Tongue (tissue), 2 donors: ENCODE results near the gene KCNMA1. TPM values are rescaled to one million over a fixed set of nuclear protein-coding genes. Genes with fewer than 3 reads are reported as not detected.
"Not testable (repeated sequence)": the region's sequence is repeated elsewhere in the genome, so short reads cannot be mapped to it uniquely, and the experiment has no call there.

Experiments used
- DNase-seq: peaks from one replicate; pipeline ENCODE4 v3.0.0-alpha.2; 2015
- total RNA-seq: library from RNA; depleted of rRNA; stranded (reverse); fragments of >200 nt; gene quantifications from one replicate; pipeline ENCODE4 v1.2.3, GENCODE V29; 2014

Gene KCNMA1
- total RNA-seq = 34.3 TPM

DNA sequence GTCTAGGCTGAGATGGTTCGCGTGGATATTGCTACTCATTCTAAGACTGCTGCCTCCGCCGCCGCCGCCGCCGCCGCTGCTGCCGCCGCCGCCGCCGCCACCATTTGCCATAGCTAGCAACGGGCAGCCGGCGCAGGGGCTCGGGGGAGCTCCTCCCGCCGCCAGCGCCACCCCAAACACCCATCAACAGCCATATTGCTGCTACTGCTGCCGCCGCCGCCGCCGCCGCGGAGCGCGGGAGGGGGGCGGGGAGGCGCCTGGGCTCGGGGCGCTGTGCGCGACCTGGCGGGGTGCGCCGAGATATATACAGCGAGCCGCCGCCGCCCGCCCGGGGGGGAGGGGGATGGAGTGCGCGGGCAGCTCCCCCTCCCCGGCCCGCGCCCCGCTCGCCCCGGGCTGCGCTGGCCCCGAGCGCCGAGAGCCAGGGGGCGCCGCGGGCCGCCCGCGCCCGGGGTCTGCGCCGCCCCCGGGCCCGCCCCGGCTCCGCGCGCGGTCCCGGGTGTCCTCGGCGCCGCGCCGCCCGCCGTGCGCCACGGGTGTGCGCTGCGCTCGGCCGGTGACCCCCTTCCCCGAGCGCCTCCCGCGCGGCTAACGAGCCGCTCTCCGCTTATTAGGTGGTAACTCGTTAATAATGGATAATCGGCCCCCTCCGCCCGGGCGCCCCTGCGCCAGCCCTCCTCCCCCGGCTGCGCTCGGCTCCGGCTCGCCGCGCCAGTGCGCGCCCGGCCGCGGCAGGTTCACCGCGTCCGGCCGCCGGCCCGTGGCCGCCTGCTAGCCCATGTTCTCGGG, at the start of gene KCNMA1:
Gene KCNMA1 (minus strand): TSS at position 277 of the 789 bp plus-strand sequence.
- DNase-seq = peak; percentile 61

DNA sequence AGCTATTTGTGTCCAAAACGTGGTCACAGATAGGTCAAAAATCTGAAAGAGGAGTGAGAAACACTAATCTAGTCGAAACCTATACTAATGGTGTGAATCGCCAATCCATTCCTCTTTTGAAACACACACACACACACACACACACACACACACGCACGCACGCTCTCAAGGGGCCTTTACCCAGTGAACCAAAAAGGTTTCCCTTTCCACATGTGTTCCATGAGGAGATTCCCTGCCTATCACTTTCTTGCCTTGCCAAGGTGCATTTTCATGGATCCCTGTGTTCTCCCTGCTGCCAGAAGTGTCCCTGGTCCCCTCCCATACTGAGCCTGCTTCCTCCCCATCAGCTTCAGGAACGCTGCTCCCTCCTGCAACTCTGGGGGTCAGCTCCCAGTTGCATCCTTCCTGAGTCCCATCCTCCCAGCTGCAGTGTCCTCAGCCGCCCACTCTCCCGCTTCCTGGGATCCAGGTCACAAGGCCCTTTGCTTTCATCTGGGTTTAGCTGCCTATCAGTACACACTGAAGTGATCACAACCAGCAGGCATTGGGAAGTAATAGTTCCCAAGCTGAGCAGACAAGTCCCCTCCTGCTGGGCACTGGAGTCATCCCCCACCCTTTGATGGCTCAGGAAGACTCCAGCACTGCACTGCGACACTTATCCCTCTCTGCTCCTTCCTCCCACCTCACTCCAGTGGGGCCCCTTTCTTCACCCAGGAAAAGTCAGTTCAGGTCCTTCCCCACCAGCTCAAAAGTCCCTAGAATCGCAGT, 49.2 kb upstream of the KCNMA1 start:
- DNase-seq = no peak

DNA sequence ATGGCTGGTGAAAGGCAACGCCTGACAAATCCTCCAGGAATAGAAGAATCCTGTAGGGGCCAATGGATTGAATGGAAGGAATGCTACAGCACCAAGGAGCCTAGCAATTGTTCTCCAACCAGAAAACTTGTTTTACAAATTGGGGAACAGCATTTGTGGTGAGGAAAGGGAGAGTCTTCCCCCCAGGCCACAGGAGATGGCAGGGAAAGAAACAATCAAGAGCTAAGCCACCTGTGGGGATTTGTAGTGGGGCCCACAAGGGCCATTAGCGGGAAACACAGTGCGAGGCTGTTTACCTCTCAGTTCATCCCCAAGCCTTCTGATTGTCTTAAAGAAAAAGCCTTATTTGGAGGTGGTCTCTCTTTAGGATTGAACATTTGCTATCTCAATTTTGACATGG, 48.5 kb upstream of the KCNMA1 start:
- DNase-seq = no peak

DNA sequence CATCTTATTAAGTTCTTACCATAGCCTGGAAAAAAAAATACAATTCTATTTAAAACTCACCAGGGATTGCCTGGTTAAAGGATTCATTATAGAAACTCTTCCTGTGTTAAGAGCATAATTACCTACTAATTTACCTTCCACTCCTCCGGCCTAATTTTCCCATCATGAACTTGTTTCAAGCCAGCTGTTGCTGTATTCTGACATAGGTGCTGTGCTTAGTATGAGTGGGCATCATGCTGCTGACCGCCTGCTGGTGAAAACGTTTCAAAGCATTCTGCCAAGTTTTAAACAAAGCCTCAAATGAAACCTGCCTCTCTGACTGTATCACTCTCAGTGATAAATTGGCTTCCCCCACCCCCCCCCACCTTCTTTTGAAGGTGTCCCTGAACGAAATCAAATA, 47.8 kb upstream of the KCNMA1 start:
- DNase-seq = no peak

DNA sequence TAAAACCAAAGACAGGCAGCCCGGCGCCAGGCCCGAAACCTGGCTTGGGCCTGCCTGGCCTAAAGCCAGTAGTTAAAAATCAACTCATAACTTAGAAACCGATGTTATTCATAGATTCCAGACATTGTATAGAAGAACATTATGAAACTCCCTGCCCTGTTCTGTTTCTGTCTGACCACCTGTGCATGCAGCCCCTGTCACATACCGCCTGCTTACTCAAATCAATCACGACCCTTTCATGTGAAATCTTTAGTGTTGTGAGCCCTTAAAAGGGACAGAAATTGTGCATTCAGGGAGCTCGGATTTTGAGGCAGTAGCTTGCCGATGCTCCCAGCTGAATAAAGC, 45.5 kb upstream of the KCNMA1 start:
- not testable (repeated sequence) for DNase-seq

DNA sequence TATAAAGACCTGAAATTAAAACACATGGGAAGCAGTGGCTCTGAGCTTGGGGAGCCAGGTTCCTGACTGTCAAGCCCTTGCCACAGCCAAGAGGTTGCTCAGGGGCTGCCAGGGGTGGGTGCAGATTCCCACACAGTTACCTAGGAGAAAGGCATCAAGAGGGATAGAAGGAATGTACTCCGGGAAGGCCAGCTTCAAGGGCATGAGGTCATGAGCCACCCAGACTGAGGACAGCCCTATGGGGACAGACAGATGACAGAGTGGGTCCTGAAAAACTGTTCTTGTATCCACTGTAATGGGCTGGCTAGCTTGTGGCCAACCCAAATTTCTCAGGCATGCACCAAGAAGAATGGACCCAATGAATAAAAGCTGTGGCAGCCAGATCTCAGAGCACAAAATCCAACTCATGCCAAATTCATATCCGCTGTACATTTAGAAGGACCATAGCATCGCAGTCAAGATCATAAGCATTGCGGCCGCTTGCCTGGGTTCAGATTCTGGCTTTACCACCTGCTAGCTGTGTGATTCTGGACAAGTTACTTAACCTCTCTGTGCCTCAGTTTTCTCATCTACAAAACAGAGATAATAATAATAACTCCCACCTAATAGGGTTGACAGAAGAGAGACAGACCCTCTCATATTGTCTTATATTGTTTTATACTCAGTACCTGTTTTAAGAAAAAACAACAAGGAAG, 44.9 kb upstream of the KCNMA1 start:
- DNase-seq = no peak

DNA sequence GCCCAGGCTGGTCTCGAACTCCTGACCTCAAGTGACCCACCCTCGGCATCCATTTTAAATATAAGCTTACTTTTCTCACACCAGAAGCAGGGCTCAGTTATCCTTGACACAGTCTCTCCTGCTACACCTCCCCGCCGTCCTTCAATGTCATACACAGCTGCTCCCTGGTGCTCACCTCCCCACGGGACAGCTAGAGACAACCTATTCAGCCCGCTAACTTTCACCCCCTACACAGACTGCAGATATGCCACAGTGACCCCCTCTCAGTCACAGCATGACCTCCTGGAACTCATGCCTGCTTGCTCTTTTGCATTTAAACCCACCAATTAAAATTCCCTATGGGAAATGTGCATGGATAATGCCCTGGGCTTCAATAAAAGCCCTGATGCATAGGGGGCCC, 44.2 kb upstream of the KCNMA1 start:
- DNase-seq = no peak

DNA sequence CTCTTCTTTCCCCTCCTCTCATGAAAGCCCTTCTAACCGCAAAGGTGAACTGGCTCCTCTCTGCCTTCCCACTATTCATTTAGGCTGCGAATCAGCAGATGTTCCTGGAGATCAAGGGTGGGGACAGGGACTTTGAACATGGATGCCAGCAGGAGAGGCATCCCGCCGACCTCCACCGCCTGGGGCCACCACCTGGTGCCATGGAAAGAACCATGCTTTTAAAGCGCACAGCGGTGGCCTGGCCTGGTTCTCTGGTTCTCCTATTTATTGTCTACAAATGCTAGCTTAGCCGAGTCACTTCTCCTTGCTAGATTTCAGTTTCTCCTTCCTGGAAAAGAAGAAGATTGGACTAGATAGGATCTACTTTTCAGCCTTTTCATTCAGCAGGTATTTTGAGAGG, 43.2 kb upstream of the KCNMA1 start:
- DNase-seq = no peak

DNA sequence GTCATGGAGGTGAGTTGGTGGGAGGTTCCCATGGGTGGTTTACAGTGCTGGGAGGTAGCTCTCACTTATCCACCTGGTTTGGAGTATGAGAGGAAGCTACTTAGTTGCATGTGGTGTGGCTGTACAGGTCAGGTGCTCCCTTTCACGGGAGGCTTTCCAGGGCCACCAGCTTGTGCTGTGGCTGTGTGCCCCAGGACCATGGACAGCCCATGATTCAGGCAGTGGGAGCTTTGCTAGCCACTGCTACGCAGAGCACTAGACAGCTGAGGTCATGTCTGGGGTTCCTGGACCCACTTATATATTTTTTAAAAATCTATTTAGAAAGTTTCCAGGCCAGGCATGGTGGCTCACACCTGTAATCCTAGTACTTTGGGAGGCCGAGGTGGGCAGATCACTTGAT, 42.5 kb upstream of the KCNMA1 start:
- no peak for DNase-seq

DNA sequence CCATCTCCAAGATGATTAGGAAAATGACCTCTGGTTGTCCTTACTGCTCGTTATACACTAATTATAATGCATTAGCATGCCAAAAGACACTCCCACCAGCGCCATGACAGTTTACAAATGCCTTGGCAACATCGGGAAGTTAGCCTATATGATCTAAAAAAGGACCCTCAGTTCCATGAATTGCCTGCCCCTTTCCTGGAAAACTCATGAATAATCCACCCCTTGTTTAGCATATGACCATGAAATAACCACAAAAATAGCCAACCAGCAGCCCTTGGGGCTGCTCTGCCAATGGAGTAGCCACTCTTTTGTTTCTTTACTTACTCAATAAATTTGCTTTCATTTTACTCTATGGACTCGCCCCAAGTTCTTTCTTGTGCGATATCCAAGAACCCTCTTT, 41.6 kb upstream of the KCNMA1 start:
- DNase-seq = no peak

DNA sequence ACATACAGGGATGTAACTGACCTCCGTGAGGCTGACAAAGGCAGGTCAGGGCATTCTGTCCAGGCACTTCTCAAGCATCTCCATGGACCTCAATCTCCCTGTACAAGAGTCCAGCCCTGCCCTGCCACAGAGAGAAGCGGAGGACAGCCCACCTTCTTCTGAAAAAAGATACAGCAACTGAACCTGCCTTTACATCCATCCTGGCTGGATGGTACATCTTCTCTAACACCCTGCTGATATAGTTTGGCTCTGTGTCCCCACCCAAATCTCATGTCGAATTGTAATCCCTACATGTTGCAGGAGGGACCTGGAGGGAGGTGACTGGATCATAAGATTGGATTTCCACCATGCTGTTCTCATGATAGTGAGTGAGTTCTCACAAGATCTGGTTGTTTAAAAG, 40.5 kb upstream of the KCNMA1 start:
- DNase-seq = no peak

DNA sequence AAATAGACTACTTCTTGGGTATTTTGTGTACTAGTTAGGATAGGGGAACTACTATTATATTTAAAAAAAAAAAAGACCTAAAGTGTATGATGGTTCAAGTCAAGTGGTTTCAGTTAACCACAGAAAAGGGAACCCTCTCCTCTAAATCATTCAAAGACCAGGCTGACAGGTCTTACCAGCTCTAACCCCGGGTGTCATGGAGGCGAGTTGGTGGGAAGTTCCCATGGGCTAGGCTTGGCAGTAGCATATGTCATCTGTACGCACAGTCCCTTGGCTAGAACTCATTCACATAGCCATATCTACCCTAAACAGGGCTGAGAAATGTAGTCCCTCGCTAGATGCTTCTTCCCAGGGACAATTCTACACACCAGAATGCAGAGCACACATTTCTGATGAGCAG, 37.7 kb upstream of the KCNMA1 start:
- no peak for DNase-seq

DNA sequence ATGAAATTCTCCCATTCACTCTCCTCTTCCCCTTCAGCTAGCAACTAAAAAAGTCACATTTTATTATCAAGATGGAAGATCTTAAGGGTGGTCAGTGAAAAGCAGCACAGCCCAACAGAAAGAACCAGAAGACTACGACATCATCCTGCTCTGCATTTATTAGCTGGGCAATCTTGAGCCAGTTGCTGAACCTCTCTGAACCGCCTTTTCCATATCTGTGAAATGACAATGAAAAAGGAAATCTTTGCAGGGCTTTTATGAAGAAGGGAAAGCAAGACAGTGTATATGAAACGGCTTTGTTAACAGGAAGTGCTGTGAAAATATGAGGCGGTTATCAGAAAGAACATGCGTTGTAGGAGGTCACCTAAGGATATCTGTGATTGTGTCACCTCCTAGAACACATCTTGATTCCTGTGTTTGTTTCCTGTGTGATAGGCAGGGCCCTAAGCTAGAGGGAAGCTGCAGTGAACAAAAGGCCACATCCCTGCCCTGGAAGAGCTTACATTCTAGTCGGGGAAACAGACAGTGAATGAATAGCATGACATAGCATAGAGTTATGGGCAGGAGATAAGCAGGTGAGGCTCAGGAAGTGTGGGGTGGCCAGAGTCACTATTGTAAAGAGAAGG, 36.0 kb upstream of the KCNMA1 start:
- no peak for DNase-seq

DNA sequence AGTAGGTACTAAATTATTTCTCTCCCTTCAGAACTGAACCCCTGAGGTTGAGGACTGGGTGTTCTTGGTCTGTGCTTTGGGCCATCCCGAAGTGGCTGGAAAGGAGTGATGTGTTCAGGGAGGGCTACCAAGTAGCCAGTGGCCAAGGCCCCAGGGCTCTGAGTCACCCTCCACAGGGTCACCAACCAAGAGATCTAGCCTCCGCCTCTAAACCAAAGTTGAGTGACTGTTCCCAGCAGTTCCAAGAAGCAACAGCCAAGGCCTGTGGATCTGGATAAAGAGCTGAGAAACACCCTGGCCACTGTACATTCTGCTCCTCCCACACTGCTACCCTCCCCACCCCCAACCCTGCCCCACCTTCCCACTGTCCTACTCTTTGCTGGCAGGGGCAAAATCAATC, 35.5 kb upstream of the KCNMA1 start:
- no peak for DNase-seq

DNA sequence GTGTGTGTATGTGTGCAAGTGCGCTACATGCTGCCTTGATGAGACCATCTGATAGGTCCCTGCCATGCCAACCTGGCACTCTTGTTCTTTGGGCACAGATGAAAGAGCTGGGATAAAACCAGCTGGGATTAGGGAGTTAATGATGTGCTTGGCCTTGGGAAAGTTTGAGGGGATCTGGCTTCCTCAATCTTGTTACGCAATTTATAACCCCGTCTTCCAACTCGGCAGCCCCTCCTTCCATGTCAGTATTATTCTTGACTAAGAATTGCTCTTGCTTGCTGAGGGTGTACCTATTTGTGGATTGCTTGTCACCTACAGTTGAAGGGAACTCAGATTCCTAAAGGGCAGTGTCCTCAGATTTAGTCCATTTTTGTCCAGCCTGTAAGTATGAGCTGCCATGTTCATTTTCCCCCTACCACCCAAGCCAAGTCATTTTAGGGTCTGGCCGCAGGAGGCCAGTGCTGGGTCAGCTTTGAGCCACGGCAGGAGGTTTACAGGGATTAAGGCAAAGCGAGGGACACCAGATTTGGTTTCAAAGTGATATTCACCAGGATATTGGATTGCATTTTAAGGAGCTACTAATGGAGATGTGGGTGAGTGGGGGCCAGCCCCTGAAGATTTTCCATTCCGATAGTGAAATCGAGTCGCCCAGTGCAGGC, 34.1 kb upstream of the KCNMA1 start:
- DNase-seq = no peak

DNA sequence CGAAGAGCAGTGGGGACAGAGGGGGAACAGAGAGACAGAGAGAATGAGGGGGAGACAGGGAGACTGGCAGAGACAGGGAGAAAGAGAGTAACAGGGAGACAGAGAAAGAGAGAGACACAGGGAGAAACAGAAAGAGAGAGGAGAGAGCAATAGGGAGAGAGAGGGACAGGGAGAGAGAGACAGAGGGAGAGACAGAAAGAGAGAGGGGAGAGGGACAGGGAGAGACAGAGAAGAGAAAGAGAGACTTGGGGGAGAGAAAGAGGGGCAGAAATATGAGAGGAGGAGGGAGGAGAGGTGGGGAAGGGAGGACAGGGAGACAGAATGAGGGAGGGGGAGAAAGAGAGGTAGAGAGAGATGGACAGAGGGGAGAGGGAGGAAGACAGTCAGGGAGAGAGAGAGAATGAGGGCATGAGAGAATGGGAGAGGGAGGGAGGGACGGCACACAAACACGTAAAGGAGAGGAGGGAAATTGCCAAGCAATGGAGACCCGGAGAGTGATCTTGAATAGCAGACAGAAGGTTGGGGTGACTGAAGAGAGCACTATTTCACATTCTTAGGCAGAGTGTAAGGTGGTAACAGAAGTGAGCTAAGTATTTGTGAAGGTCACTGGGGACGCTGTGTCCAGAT, 33.3 kb upstream of the KCNMA1 start:
- no peak for DNase-seq

DNA sequence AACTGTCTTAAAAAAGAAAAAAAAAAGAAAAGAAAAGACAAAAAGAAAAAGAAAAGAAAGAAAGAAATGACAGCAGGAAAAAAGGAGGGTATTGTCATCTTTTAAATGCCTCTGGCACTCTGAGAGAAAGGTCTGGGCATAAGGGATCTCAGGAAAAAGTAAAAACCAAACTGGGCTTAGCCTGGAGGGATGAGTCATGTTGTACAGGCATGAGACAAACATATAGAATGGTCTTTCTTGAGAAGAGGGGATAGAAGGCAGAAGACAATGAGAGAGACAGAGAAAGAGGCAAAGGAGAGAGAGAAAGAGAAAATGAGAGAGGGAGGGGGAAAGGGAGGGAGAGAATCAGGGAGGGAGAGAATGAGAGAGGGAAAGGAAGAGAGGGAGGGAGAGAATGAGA, 32.3 kb upstream of the KCNMA1 start:
- no peak for DNase-seq

DNA sequence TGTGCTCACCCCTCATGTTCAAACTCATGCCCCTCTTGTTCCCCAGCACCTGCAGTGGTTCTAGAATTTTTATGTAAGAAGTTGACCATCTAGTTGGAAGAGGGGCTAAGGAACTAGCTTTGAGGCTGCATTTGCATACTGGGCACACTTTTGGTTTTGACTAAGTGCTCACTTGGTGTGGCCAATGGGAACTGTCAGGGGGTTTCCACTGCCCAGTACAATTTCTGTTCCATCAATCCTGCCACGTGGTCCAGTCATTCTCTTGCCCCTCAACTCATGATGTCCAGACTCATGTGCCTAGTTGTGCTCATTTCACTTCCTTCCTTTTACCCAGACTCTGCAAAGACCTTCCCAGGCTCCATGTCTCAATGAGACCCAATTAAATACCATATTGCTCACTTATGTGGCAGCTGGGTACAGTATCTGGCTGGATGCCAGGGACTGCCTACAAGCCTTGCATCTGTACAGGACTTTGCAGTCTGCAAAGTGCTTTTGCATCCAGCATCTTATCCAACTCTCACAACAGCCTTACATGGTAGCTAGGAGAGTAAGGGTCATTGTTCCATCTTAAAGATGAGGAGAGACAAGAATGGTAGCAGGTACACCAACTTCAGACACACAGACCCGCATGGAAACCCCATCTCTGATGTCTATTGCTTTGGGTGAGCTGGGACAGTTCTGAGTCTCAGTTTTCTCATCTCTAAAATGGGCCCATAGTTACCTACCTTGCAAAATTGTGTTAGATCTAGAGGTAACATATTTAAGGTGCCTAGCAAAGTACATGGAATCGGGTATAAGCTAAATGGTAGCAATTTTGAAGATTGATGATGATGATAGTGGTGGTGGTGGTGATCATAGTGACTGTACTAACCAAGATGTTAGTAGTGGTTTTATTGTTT, 30.1 kb upstream of the KCNMA1 start:
- peak; percentile 38 for DNase-seq

DNA sequence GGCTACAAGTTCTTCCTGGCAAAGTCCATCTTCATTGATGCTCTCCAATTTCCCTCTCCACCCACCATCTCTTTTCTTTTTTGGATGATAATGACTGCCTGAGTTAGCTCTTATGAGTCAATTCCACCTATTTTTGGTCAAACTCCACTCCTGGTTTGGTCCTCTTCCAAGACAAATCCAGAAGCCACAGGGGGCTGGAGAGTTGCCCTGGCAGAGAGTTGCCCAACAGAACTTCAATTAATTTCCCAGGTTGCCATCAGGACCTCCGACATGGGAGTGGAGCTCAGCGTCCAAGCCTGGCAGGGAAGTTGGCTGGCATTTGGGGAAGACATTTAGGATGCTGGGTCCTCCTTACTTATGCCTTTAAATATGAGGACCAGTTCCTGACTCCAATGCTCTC, 29.2 kb upstream of the KCNMA1 start:
- no peak for DNase-seq

DNA sequence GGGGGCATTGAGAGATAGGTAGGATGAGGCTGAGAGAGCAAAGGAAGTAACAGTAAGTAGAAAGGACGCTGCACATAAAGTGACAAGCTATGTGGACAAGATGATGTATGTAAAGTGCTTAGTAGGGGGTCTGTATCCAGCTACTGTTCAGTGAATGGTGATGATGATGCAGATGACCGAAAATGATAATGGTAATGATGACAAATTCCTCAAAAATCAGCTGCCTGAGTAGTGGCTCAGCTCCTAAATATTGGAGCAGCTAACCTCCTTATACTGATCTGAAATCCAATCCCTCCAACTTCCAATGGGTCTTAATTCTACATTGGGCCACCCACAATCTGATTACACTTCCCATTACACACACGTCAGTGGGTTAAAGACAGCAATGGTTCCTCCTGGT, 27.1 kb upstream of the KCNMA1 start:
- no peak for DNase-seq

DNA sequence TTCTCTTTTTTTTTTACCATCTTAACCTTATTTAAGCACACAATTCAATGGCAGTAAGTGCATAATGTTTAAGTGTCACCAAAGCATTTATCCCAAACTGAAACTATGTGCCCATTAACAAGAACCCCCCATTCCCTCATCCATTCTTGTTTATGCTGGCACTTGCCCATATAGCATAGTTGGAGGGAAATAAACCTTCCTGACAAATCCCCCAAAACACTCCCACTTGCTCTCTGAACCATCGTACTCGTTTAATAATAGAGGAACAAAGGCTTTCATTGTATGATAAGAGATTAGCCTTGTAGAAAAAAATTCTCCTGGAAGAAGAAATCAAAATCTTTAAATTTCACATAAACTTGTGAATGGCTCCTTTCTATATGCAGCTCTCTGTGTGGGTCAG, 26.4 kb upstream of the KCNMA1 start:
- DNase-seq = no peak
